Choroid plexus epithelial cell (primary cell): ENCODE measurements around the gene AJAP1.

Experiments
- DNase-seq: peaks from one replicate; pipeline ENCODE4 v3.0.0-alpha.2; 2010; ENCODE audit warnings: low read depth
- H3K4me3 ChIP-seq: 2 replicates; pipeline ENCODE4 v1.5.1; 2011; ENCODE audit warnings: low read depth, mild to moderate bottlenecking, control low read depth, low read length, moderate library complexity
- TF ChIP-seq, protein P1 (sequence below): conservative IDR thresholded peaks from 2 replicates; pipeline ENCODE4 v1.5.1; 2011; ENCODE audit warnings: low read depth, mild to moderate bottlenecking, control low read depth, inconsistent platforms, low read length, moderate library complexity

AJAP1 gene

DNA sequence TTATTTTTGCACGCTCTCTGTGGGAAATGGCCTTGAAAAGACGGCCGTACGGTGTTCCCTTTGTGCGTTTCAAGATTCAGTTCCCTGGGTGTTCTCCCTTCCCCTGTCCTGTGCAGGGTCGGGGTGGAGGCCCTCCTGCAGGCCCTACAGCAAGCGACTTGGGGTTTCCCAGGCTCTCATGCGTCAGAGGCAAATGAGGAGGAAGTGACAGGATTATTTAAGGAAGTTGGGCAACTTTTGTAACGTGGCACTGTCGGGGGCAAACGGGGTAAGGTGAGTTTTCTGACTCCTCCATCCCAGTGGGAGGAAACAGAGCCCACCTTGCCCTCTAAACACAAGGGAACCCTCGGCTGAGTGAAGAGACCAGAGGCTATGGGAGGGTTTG lies 16.1 kb upstream of the AJAP1 start:
- TF ChIP-seq, protein P1, sequence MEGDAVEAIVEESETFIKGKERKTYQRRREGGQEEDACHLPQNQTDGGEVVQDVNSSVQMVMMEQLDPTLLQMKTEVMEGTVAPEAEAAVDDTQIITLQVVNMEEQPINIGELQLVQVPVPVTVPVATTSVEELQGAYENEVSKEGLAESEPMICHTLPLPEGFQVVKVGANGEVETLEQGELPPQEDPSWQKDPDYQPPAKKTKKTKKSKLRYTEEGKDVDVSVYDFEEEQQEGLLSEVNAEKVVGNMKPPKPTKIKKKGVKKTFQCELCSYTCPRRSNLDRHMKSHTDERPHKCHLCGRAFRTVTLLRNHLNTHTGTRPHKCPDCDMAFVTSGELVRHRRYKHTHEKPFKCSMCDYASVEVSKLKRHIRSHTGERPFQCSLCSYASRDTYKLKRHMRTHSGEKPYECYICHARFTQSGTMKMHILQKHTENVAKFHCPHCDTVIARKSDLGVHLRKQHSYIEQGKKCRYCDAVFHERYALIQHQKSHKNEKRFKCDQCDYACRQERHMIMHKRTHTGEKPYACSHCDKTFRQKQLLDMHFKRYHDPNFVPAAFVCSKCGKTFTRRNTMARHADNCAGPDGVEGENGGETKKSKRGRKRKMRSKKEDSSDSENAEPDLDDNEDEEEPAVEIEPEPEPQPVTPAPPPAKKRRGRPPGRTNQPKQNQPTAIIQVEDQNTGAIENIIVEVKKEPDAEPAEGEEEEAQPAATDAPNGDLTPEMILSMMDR, result no peak
- DNase-seq, result no peak
- no peak overlapping the region for H3K4me3 ChIP-seq

DNA sequence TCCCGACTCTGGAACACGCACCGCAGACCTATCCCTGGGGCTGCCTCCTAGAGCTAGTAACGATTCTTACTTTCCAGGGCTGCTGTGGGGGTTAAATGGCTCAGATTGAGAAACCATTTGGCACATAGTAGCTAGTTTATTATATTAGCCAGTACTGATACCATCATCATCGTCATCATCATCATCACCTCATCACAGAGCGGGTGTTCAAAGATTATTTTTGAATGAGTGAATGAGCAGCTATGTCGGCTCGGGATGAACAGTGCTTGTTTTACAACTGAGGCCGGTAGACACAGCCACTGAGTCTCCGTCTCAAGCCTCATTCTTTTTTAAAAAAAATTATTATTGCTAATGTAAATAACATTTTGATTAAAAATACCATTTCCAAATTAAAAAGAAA lies 13.5 kb upstream of the AJAP1 start:
- no peak for DNase-seq
- TF ChIP-seq, protein P1, result no peak
- H3K4me3 ChIP-seq, result no peak overlapping the region

GRCh38 chr1:4647391-4647790 lies 7.0 kb upstream of the AJAP1 start:
- no peak for DNase-seq
- TF ChIP-seq, protein P1, result no peak
- no peak overlapping the region for H3K4me3 ChIP-seq

DNA sequence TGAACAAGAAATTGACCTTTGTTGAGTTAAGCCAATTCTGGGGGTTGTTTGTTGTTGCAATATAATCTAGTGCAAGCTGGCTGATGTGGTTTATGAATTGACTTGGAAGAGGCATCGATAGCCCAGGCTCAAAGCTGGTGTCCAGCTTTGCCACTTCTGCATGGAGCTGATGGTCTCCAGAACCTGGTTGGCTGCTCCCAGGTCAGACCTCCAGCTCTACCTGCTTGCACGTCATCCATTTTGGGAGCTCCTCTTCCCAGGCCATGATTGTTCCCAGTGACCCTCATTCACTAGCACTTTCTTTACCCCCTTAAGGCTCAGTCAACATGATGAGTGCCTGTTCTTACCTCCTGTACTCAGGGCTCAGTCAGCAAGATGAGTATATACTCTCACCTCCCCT lies 5.8 kb upstream of the AJAP1 start:
- no peak for DNase-seq
- TF ChIP-seq, protein P1, result no peak
- H3K4me3 ChIP-seq, result no peak overlapping the region

GRCh38 chr1:4650481-4650880 lies 3.9 kb upstream of the AJAP1 start:
- TF ChIP-seq, protein P1, result no peak
- DNase-seq, result no peak
- no peak overlapping the region for H3K4me3 ChIP-seq

DNA sequence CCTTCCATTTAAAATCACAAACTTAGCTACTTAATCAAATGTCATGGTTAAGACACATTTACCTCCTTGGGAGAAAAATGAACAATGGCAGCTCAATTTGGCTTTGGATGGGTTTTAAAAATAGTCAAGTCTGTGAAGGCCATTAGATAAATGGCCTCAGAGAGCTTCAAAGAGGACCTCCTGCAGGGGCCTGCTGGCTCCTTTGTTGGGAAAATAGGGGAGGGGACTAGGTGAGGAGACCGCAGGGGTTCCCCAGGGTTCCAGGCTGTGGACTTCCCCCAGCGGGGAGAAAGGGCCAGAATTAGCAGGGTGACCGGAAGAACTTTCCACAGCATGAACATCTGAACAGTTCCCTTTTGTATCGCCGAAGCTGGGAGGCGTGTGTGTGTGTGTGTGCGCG lies 3.4 kb upstream of the AJAP1 start:
- TF ChIP-seq, protein P1, result no peak
- H3K4me3 ChIP-seq, result no peak overlapping the region
- DNase-seq, result no peak

- peak; percentile 38 for DNase-seq
- TF ChIP-seq, protein P1, result peak; percentile 81
- no peak overlapping the region for H3K4me3 ChIP-seq
These were observed 1.6 kb upstream of the AJAP1 start for GRCh38 chr1:4652631-4653327.
